Skeletal muscle tissue (tissue), 1 donor: ENCODE data around the gene DYNLT5. TPM values are rescaled to one million over a fixed set of nuclear protein-coding genes. Genes with fewer than 3 reads are reported as not detected.

Experiments used
- total RNA-seq: library from RNA; depleted of rRNA; stranded (reverse); fragments of >200 nt; gene quantifications from one replicate; pipeline ENCODE4 v1.2.3, GENCODE V29; 2014

DYNLT5 gene
- total RNA-seq, 1 donor from 2014 or later, result 0.52 TPM

Other genes with a start within 250 kb of the DYNLT5 start
- gene SGIP1, start 218.3 kb upstream of the DYNLT5 start, total RNA-seq, result 0.52 TPM
- not detected for gene INSL5, start 48.8 kb downstream of the DYNLT5 start, total RNA-seq
- 12.5 TPM for gene DNAI4, start 172.4 kb downstream of the DYNLT5 start, total RNA-seq
- 29.7 TPM for gene MIER1, start 172.5 kb downstream of the DYNLT5 start, total RNA-seq